Osteocyte (in vitro differentiated cells): Measurements from ENCODE around the gene FEM1C. TPM values are rescaled to one million over a fixed set of nuclear protein-coding genes. Genes with fewer than 3 reads are reported as not detected.

Source experiments
- DNase-seq: peaks from one replicate; pipeline ENCODE4 v3.0.0; 2021; ENCODE audit warnings: mixed read lengths; ENCODE audit not compliant: unreplicated experiment; ENCODE audit errors: extremely low spot score
- H3K27ac Mint-ChIP-seq: one replicate; pipeline ENCODE4 v1.8.0; 2021; ENCODE audit warnings: mild to moderate bottlenecking, mixed read lengths; ENCODE audit not compliant: unreplicated experiment
- H3K27me3 Mint-ChIP-seq: one replicate; pipeline ENCODE4 v1.8.0; 2021; ENCODE audit warnings: mixed read lengths; ENCODE audit not compliant: unreplicated experiment
- H3K36me3 Mint-ChIP-seq: one replicate; pipeline ENCODE4 v1.8.0; 2021; ENCODE audit warnings: mixed read lengths; ENCODE audit not compliant: unreplicated experiment
- H3K4me1 Mint-ChIP-seq: one replicate; pipeline ENCODE4 v1.8.0; 2021; ENCODE audit warnings: mixed read lengths; ENCODE audit not compliant: unreplicated experiment
- H3K4me3 Mint-ChIP-seq: one replicate; pipeline ENCODE4 v1.8.0; 2021; ENCODE audit warnings: mild to moderate bottlenecking, moderate library complexity, mixed read lengths; ENCODE audit not compliant: unreplicated experiment
- H3K9me3 Mint-ChIP-seq: one replicate; pipeline ENCODE4 v1.8.0; 2021; ENCODE audit warnings: mixed read lengths; ENCODE audit not compliant: unreplicated experiment
- total RNA-seq: library from RNA; stranded (reverse); gene quantifications from 2 replicates; pipeline ENCODE4 v1.2.1, GENCODE V29; 2021
- TF ChIP-seq, protein P1 (sequence below): fragments of 200-600 bp; sonication (generic); IDR thresholded peaks from 2 replicates; pipeline ENCODE4 v1.5.0; 2021; ENCODE audit warnings: antibody characterized with exemption, mild to moderate bottlenecking, moderate library complexity

Gene FEM1C
- total RNA-seq, 1 donor from 2014 or later = 12.8 TPM

GRCh38 chr5:115573133-115573532 is 28.6 kb upstream of the FEM1C start:
- no peaks in the 10 kb centered on the region for H3K27me3 Mint-ChIP-seq
- H3K36me3 Mint-ChIP-seq = peaks cover 1% of the 10 kb centered on the region
- no peaks in the 10 kb centered on the region for H3K9me3 Mint-ChIP-seq
- no peak overlapping the region for H3K4me3 Mint-ChIP-seq
- TF ChIP-seq, protein P1, sequence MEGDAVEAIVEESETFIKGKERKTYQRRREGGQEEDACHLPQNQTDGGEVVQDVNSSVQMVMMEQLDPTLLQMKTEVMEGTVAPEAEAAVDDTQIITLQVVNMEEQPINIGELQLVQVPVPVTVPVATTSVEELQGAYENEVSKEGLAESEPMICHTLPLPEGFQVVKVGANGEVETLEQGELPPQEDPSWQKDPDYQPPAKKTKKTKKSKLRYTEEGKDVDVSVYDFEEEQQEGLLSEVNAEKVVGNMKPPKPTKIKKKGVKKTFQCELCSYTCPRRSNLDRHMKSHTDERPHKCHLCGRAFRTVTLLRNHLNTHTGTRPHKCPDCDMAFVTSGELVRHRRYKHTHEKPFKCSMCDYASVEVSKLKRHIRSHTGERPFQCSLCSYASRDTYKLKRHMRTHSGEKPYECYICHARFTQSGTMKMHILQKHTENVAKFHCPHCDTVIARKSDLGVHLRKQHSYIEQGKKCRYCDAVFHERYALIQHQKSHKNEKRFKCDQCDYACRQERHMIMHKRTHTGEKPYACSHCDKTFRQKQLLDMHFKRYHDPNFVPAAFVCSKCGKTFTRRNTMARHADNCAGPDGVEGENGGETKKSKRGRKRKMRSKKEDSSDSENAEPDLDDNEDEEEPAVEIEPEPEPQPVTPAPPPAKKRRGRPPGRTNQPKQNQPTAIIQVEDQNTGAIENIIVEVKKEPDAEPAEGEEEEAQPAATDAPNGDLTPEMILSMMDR = no peak
- no peak overlapping the region for H3K27ac Mint-ChIP-seq
- no peak for DNase-seq
- H3K4me1 Mint-ChIP-seq = peaks cover 12% of the 10 kb centered on the region

- no peaks in the 10 kb centered on the region for H3K9me3 Mint-ChIP-seq
- TF ChIP-seq, protein P1 = no peak
- H3K36me3 Mint-ChIP-seq = no peaks in the 10 kb centered on the region
- H3K4me3 Mint-ChIP-seq = no peak overlapping the region
- H3K27me3 Mint-ChIP-seq = no peaks in the 10 kb centered on the region
- H3K4me1 Mint-ChIP-seq = peaks cover 12% of the 10 kb centered on the region
- H3K27ac Mint-ChIP-seq = no peak overlapping the region
- no peak for DNase-seq
These were observed 26.9 kb upstream of the FEM1C start for GRCh38 chr5:115571441-115571878.

- H3K27ac Mint-ChIP-seq = no peak overlapping the region
- H3K4me3 Mint-ChIP-seq = no peak overlapping the region
- TF ChIP-seq, protein P1 = no peak
These were observed 24.1 kb upstream of the FEM1C start for GRCh38 chr5:115568668-115569067.

GRCh38 chr5:115565233-115565632 is 20.7 kb upstream of the FEM1C start:
- Mint-ChIP-seq H3K4me3 (no peak overlapping the region), H3K27ac (no peak overlapping the region), H3K4me1 (no peaks in the 10 kb centered on the region), H3K9me3 (no peaks in the 10 kb centered on the region), H3K36me3 (no peaks in the 10 kb centered on the region), H3K27me3 (no peaks in the 10 kb centered on the region)
- no peak for DNase-seq
- TF ChIP-seq, protein P1 = no peak

More at GRCh38 chr5:115568668-115569067, 24.1 kb upstream of the FEM1C start:
- Mint-ChIP-seq H3K36me3 (no peaks in the 10 kb centered on the region), H3K27me3 (no peaks in the 10 kb centered on the region), H3K9me3 (no peaks in the 10 kb centered on the region), H3K4me1 (peaks cover 6% of the 10 kb centered on the region)
- DNase-seq = no peak

- Mint-ChIP-seq H3K27me3 (no peaks in the 10 kb centered on the region), H3K4me1 (peaks cover 12% of the 10 kb centered on the region), H3K9me3 (no peaks in the 10 kb centered on the region), H3K36me3 (no peaks in the 10 kb centered on the region), H3K4me3 (no peak overlapping the region), H3K27ac (no peak overlapping the region)
- DNase-seq = no peak
- TF ChIP-seq, protein P1 = no peak
These were observed 16.6 kb upstream of the FEM1C start for GRCh38 chr5:115561176-115561575.
